ENCODE data around the gene HOXC10. TPM values are rescaled to one million over a fixed set of nuclear protein-coding genes. Genes with fewer than 3 reads are reported as not detected.

HOXC10 gene
- total RNA-seq, 1 donor from 2014 or later: not detected

DNA sequence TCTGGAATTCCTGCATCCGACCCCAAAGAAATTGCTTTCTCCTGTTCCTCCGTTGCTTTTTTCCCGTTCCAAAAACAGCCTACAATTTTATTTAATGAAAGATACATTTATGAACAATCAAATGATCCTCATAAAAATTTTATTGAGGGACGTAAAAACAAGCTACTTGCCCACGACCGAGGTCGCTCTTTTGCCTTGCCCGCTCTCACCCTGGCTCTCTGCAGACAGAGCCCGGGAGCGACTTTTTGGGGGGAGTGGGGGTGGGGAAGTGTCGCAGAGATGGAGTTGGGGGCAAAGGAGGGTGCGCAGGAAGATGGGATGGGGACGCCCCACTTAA is 13.9 kb downstream of the HOXC10 start:
- no peaks in the 10 kb centered on the region for H3K36me3 Mint-ChIP-seq (ENCODE audit: unreplicated experiment)
- H3K27ac Mint-ChIP-seq (ENCODE audit: unreplicated experiment): no peak overlapping the region
- H3K27me3 Mint-ChIP-seq (ENCODE audit: unreplicated experiment): peaks cover 60% of the 10 kb centered on the region
- H3K4me3 Mint-ChIP-seq (ENCODE audit: unreplicated experiment): no peak overlapping the region
- no peaks in the 10 kb centered on the region for H3K4me1 Mint-ChIP-seq (ENCODE audit: low read depth, unreplicated experiment)
- DNase-seq: no peak
- peaks cover 10% of the 10 kb centered on the region for H3K9me3 Mint-ChIP-seq (ENCODE audit: unreplicated experiment)
- TF ChIP-seq, protein P1, sequence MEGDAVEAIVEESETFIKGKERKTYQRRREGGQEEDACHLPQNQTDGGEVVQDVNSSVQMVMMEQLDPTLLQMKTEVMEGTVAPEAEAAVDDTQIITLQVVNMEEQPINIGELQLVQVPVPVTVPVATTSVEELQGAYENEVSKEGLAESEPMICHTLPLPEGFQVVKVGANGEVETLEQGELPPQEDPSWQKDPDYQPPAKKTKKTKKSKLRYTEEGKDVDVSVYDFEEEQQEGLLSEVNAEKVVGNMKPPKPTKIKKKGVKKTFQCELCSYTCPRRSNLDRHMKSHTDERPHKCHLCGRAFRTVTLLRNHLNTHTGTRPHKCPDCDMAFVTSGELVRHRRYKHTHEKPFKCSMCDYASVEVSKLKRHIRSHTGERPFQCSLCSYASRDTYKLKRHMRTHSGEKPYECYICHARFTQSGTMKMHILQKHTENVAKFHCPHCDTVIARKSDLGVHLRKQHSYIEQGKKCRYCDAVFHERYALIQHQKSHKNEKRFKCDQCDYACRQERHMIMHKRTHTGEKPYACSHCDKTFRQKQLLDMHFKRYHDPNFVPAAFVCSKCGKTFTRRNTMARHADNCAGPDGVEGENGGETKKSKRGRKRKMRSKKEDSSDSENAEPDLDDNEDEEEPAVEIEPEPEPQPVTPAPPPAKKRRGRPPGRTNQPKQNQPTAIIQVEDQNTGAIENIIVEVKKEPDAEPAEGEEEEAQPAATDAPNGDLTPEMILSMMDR (IDR thresholded peaks at IDR 0.05; ENCODE audit: partially characterized antibody, unreplicated experiment): no peak

DNA sequence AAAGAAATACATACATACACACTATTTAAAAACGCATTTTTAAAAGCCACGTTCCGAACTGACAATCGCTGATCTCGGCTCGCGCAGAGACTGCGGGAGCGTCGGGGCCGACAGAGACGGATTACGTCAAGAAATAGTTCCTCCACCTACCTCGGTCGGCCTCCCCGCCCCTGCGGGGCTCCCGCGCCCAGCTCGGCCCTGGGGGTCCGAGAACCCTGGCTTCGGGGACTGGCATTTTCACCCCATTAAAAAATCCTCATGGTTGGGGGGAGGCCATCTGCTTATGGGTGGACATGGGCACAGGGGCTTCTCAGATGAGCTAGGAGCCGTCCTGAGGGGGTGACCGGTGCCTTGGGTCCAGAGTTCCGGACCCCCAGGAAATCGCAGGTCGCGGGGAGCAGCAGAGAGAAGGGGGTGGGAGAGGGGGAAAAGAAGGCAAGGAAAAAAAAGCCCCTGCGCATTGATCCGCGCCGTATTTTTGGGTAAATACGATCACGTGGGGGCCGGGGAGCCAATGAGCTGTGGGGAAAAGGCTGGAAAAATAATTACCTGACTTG is 14.7 kb downstream of the HOXC10 start:
- Mint-ChIP-seq H3K9me3 (ENCODE audit: unreplicated experiment) (peaks cover 10% of the 10 kb centered on the region), H3K4me3 (ENCODE audit: unreplicated experiment) (peak overlapping the region; percentile 75), H3K36me3 (ENCODE audit: unreplicated experiment) (no peaks in the 10 kb centered on the region), H3K27me3 (ENCODE audit: unreplicated experiment) (peaks cover 59% of the 10 kb centered on the region), H3K4me1 (ENCODE audit: low read depth, unreplicated experiment) (no peaks in the 10 kb centered on the region), H3K27ac (ENCODE audit: unreplicated experiment) (no peak overlapping the region)
- TF ChIP-seq, protein P1 (IDR thresholded peaks at IDR 0.05; ENCODE audit: partially characterized antibody, unreplicated experiment): no peak
- DNase-seq: peak; percentile 42

DNA sequence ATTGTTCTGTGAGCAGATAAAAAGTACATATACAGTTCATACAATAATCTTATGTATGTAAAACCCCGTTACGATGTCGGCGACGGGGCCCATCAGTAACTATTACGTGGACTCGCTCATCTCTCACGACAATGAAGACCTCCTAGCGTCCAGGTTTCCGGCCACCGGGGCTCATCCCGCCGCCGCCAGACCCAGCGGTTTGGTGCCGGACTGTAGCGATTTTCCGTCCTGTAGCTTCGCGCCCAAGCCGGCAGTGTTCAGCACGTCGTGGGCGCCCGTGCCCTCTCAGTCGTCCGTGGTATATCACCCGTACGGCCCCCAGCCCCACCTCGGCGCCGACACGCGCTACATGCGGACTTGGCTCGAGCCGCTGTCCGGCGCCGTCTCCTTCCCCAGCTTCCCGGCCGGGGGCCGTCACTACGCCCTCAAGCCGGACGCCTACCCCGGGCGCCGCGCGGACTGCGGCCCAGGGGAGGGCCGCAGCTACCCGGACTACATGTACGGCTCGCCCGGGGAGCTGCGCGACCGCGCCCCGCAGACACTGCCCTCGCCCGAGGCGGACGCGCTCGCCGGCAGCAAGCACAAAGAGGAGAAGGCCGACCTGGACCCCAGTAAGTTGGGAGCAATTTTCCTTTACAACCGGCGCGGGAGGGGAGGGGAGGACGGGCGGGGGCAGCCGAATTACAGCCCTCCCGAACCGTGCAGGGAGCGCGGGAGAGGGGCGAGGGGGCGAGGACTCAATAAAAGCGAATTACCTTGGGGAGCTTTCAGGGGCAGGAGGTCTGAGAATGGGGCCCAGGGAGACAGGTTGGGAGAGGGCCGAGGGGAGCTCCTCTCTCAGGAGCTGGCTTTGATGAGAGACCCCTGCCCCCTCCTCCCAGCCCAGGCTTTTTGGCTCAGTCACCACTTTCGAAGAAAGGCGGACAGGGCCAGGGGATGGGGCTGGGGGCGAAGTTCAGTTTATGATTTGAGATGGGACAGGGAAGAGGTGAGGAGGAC is 15.5 kb downstream of the HOXC10 start, which contains the start of gene HOXC9:
HOXC9 (plus strand) TSS at position 46 of the 999 bp plus-strand sequence; CDS start at position 74, 28 bp downstream.
- Mint-ChIP-seq H3K36me3 (ENCODE audit: unreplicated experiment) (no peaks in the 10 kb centered on the region), H3K27me3 (ENCODE audit: unreplicated experiment) (peaks cover 57% of the 10 kb centered on the region), H3K9me3 (ENCODE audit: unreplicated experiment) (peaks cover 10% of the 10 kb centered on the region), H3K4me3 (ENCODE audit: unreplicated experiment) (peak within 1 kb of the TSS; percentile 75), H3K27ac (ENCODE audit: unreplicated experiment) (no peak within 1 kb of the TSS), H3K4me1 (ENCODE audit: low read depth, unreplicated experiment) (no peaks in the 10 kb centered on the region)
- peak; percentile 39 for DNase-seq
- TF ChIP-seq, protein P1 (IDR thresholded peaks at IDR 0.05; ENCODE audit: partially characterized antibody, unreplicated experiment): no peak

DNA sequence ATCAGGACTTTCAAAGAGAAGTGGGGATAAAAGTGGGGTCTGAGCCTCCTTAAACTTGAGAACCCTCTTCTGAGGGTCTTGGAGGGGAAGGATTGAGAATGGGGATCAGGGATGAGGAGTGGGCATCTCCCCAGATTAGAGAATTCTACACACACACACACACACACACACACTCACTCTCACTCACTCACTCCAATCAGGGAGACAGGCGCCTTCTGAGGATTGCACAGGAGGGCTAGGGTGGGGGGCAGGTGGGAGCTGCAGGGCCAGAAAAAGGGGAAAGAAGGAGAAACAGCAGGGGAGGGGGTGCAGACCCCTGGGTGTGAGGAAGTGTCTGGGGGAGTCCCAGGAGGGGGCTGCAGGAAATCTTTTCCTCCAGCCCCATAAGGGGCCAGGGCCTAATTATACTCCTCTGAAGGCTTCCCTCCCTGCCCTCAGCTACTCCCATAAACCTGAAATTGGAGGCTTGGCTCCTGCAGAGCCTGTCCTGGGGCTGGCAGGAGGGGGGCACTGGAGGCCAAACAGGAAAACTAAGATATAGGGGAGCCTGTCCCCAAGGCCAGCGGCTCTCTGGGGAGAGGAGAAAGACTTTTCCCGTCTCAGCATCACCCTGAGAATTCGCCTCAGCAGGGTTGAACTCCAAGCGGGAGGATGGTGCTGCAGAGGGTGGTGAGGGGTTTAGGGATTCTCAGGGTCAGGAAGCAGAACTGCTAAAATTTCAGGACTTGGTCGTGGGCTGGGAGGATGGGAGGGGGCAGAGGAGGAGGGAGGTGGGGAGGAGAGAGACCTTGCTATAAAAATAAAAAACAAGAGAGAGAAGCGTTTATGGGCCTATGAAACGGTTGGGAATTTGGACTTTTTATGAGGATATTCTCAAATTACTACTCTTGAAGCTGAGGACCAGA is 16.6 kb downstream of the HOXC10 start:
- no peaks in the 10 kb centered on the region for H3K36me3 Mint-ChIP-seq (ENCODE audit: unreplicated experiment)
- peaks cover 60% of the 10 kb centered on the region for H3K27me3 Mint-ChIP-seq (ENCODE audit: unreplicated experiment)
- TF ChIP-seq, protein P1 (IDR thresholded peaks at IDR 0.05; ENCODE audit: partially characterized antibody, unreplicated experiment): no peak
- no peak overlapping the region for H3K4me3 Mint-ChIP-seq (ENCODE audit: unreplicated experiment)
- no peaks in the 10 kb centered on the region for H3K4me1 Mint-ChIP-seq (ENCODE audit: low read depth, unreplicated experiment)
- no peak overlapping the region for H3K27ac Mint-ChIP-seq (ENCODE audit: unreplicated experiment)
- no peak for DNase-seq
- H3K9me3 Mint-ChIP-seq (ENCODE audit: unreplicated experiment): peaks cover 10% of the 10 kb centered on the region

Measured in glutamatergic neuron (in vitro differentiated cells).